ENCODE data around the gene SOWAHC. TPM values are rescaled to one million over a fixed set of nuclear protein-coding genes. Genes with fewer than 3 reads are reported as not detected.
"Not testable (repeated sequence)": the region's sequence is repeated elsewhere in the genome, so short reads cannot be mapped to it uniquely, and the experiment has no call there.

The SOWAHC gene
- 0.32 TPM in 2 replicates for total RNA-seq

- intact Hi-C loops (cut with micrococcal nuclease), result loop anchor here (5.0 kb wide), 1 partner anchor 1503 kb away; no protein-coding TSS in a partner anchor
These were observed at the start of gene SOWAHC, which contains the start of gene SEPTIN10 for GRCh38 chr2:109613922-109614714. Gene SOWAHC (plus strand): TSS chr2:109614364. CDS start chr2:109614490, 126 bp downstream. Gene SEPTIN10 (minus strand): TSS chr2:109613966. CDS start chr2:109613827, 139 bp downstream.

DNA sequence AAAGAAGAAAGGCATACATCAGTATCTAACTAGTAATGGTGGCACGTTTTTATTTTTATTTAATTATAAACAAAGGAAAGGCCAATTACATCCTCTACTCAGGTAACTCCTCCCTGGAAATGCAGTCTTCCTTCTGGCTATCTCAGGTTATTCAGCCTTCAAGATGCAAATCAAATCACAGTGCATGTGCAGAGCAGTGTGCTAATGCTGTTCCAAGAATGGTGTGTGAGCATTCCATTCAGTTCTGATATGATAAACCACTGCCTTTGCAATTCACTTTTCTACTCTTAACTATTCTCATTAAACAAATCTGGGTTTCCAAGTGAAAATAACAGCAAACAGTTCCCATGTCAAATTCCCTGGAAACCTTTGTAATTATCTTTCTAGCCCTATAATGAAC lies 38.8 kb upstream of the SOWAHC start:
- intact Hi-C loops (cut with micrococcal nuclease), result no loop called here

GRCh38 chr2:109577630-109578029 lies 36.5 kb upstream of the SOWAHC start:
- intact Hi-C loops (cut with micrococcal nuclease), result not testable (repeated sequence)

DNA sequence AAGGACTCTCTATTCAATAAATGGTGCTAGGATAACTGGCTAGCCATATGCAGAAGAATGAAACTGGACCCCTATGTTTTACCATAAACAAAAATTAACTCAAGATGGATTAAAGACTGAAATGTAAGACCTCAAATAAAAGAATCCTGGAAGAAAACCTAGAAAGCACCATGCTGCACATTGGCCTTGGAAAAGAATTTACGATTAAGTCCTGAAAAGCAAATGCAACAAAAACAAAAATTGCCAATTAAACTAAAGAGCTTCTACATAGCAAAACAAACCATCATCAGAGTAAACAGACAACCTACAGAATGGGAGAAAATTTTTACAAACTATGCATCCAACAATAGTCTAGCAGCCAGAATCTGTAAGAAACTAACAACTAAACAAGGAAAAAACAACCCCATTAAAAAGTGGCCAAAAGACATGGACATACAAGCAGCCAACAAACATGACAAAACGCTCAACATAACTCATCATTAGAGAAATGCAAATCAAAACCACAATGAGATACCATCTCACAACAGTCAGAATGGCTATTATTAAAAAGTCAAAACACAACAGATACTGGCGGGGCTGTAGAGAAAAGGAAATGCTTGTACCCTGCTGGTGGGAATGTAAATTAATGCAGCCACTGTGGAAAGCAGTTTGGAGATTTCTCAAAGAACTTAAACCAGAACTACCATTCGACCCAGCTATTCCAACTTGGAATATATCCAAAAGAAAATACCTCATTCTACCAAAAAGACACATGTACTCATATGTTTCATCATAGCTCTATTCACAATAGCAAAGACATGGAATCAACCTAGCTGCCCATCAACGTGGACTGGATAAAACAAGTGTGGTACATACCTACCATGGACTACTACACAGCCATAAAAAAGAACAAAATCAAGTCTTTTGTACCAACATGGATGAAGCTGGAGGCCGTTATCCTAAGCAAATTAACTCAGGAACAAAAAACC lies 31.0 kb upstream of the SOWAHC start:
- intact Hi-C loops (cut with micrococcal nuclease), result no loop called here

GRCh38 chr2:109586687-109587086 lies 27.5 kb upstream of the SOWAHC start:
- intact Hi-C loops (cut with micrococcal nuclease), result no loop called here

DNA sequence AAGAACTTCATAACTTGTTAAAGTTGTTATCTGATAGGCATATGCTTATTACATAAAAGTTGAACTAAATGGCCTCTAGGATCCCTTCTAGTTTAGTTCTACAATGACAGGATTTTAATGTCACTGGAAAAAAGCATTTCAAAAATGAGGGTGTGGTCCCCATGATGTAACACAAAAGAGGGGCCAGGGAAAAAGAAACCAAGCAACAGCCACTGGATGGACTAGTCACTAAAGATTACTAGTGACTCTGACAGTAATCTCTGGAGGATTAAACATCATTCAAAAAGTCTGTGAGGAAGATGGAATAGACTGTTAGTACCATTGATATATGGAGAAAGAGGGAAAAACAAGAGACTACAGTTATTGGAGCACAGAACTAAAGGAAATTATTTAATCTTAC lies 23.0 kb upstream of the SOWAHC start:
- intact Hi-C loops (cut with micrococcal nuclease), result no loop called here

GRCh38 chr2:109592905-109593304 lies 21.3 kb upstream of the SOWAHC start:
- intact Hi-C loops (cut with micrococcal nuclease), result no loop called here

- intact Hi-C loops (cut with micrococcal nuclease), result no loop called here
These were observed 19.8 kb upstream of the SOWAHC start for GRCh38 chr2:109594246-109594885.

- intact Hi-C loops (cut with micrococcal nuclease), result no loop called here
These were observed 18.5 kb upstream of the SOWAHC start for GRCh38 chr2:109595644-109596043.

- intact Hi-C loops (cut with micrococcal nuclease), result no loop called here
These were observed 16.9 kb upstream of the SOWAHC start for GRCh38 chr2:109597283-109597682.

DNA sequence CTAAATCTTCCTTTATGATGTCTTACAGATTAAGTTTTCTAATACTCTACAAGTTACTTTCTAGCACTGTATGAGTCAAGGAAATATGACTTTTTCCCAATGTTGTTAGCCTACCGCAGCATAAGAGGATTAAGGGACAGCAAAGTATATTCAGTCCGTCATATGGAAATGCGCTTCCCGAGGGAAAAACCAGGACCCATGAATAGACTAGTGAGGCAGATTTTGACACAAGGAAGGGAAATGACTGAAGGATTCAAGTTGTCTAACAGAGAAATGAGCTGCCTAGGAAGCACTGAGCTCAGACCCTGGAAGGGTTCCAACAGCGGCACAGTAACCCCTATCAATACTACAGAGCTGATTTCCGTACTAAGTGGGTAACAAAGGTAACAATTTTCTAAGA lies 12.4 kb upstream of the SOWAHC start:
- intact Hi-C loops (cut with micrococcal nuclease), result no loop called here

DNA sequence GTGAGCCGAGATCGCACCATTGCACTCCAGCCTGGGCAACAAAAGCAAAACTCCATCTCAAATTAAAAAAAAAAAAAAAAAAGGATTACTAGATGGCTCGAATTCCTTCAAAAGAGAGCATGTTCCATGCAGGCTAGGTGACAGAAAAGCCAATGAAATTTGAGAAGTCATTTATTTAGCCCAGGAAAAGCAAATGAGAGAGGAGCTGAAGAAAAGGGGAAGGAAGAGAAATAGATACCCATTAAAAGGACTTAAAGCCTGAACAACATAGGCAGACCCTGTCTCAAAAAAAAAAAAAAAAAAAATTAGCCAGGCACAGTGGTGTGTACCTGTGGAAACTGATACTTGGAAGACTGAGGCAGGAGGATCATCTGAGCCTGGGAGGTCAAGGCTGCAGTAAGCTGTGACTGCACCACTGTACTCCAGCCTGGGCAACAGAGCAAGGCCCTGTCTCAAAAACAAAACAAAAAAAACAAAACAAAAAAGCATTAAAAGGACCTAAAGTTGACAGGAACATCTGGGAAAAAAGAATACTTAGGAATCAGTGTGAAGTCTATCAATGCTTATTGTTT lies 11.5 kb upstream of the SOWAHC start:
- intact Hi-C loops (cut with micrococcal nuclease), result no loop called here

GRCh38 chr2:109604597-109604996 lies 9.6 kb upstream of the SOWAHC start:
- intact Hi-C loops (cut with micrococcal nuclease), result no loop called here

DNA sequence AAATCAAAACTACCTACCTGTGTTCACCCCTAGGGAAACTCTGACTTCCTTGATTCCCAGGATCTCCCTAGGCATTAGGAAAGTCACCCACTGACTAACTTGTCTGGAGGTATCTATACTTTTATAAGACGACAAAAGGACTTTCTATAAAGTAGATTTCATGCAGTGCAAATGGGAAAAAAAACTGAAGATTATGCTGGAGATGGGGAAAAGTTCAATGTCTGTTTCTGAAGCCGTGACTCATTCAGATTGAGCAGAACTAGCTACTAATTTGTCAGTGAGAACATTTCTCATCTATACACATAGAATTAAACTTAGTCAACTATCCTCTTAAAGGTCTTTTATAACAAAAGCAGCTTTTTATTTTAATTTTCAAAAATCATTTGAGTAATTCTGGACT lies 6.4 kb upstream of the SOWAHC start:
- intact Hi-C loops (cut with micrococcal nuclease), result no loop called here

- intact Hi-C loops (cut with micrococcal nuclease), result loop anchor here (5.0 kb wide), 1 partner anchor 1508 kb away; no protein-coding TSS in a partner anchor
These were observed 4.7 kb upstream of the SOWAHC start for GRCh38 chr2:109609352-109610024.

DNA sequence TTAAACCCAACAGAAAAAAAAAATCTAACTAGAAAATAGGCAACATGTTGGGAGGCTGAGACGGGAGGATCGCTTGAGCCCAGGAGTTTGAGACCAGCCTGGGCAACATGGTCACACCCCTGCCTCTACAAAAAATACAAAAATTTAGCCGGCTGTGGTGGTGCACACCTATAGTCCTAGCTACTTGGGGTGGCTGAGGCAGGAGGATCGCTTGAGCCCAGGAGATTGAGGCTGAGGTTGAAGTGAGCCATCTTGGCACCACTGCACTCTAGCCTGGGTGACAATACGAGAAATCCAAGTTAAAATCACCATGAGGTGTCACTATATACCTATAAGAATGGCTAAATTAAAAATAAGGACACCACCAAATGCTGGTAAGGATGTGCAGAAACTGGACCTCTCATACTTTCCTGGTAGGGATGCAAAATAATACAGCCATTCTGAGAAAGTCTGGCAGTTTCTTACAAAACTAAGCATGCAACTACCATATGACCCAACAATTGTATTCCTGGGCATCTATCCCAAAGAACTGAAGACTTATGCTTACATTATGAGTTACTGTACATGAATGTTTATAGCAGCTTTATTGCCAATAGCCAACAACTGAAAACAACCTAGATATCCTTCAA lies 2.6 kb upstream of the SOWAHC start:
- intact Hi-C loops (cut with micrococcal nuclease), result loop anchor here (5.0 kb wide), 1 partner anchor 1506 kb away; no protein-coding TSS in a partner anchor

DNA sequence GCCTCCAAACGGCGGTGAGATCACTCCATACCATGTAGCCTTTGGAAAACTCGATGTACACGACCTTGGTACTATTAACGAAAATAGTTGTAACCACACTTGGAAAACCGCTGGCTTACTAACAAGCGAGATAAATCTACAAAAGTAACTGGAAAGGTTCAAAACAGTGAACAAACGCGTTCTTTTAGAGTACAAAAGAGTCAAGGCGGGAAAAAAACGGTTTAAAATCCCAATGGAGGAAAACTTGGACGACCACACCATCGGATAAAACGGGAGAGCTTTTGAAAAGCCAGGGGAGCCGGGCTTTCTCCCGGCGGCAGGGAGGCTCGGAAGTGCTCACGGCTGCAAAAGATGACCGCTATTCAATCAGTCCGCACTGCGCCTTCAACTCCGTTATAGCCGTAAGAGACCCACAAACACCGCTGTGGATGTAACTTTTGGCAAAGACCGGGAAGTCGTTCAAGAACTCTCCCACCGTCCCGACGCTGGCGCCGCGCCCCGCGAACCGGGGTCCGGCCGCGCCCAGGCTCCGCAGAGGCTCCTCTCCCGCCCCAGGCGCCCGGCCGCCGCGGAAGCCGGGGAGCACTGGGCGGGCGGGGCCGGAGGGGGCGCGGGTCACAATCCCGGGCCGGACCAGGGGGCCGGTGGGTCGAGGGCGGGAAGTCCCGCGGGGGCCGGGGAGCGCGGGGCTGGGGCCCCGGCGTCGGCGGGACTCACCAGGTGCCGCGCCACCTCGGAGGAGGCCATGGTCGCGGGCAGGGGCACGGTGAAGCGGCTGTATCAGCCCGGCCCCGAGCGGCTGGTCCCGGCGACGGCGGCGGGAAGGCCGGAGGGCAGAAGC lies 863 bp upstream of the SOWAHC start:
- intact Hi-C loops (cut with micrococcal nuclease), result loop anchor here (5.0 kb wide), 1 partner anchor 1504 kb away; no protein-coding TSS in a partner anchor

DNA sequence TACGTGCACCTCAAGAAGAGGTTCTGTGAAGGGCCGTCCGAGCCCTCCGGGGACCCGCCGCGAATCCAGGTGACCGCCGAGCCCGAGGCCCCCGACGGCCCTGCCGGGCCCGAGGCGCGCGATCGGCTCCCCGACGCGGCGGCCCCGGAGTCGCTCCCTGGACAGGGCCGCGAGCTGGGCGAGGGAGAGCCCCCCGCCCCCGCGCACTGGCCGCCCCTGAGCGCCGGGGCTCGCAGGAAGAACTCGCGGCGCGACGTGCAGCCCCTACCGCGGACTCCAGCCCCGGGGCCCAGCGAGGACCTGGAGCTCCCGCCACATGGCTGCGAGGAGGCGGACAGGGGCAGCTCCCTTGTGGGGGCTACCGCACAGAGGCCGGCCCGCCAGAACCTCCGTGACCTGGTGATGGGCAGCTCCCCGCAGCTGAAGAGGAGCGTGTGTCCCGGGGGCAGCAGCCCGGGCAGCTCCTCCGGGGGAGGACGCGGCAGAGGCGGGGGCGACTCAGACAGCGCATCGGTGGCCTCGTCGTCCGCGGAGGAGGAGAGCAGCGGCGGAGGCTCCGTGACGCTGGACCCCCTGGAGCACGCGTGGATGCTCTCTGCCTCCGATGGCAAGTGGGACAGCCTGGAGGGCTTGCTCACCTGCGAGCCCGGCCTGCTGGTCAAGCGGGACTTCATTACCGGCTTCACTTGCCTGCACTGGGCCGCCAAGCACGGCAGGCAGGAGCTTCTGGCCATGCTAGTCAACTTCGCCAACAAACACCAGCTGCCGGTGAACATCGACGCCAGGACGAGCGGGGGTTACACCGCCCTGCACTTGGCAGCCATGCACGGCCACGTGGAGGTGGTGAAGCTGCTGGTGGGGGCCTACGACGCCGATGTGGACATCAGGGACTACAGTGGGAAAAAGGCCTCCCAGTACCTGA lies 812 bp downstream of the SOWAHC start:
- intact Hi-C loops (cut with micrococcal nuclease), result loop anchor here (5.0 kb wide), 1 partner anchor 1502 kb away; no protein-coding TSS in a partner anchor

All from T-helper 2 cell treated with Interferon-gamma antibody and Interleukin-4, amounts not matched to agents 100 ng/mL and 5 ng/mL, for 36 hours (primary cell).